ENCODE results near the gene PRELID3B. TPM values are rescaled to one million over a fixed set of nuclear protein-coding genes. Genes with fewer than 3 reads are reported as not detected.

PRELID3B gene
- total and polyA plus RNA-seq, 5 donors = 18.3 to 49.0 (median 36.6) TPM

DNA sequence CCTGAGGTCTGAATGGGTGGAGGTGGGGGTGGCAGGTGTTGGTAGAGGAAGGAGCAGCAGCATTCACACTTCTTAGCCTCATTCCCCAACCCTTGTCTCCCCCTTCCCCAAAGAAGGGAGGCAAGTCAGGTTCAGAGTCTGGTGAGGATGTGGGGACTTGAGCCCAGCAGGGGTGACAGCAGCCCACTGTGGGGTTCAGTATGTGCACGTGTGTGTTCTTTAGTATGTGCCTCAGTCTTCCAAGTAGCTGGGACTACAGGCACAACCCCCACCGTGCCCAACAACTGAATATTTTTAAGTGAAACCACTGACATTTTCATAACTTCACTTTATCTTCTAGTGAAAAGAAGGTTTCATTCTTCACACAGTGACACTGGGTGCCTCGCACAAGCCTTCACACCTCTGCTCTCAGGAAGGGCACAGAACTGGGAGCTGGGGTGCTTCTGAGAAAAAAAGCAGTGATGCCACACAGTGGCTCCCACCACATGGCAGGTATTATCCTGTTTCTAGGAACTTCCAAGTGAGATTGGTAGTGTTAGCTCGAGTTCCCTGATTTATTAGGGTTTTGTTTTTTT lies 33.4 kb upstream of the PRELID3B start:
- 82% methylated on average over 4 of the region's 4 CpGs for WGBS
- H3K27me3 ChIP-seq (ENCODE audit: control insufficient read depth, insufficient read depth) = no peaks in the 10 kb centered on the region
- H3K4me3 ChIP-seq (ENCODE audit: low read length) = no peak overlapping the region
- ATAC-seq (no peak), DNase-seq (no peak)
- H3K27ac ChIP-seq (ENCODE audit: low read length) = no peak overlapping the region
- no peaks in the 10 kb centered on the region for H3K9me3 ChIP-seq (ENCODE audit: control insufficient read depth, low read length)
- H3K4me1 ChIP-seq (ENCODE audit: control insufficient read depth, insufficient read depth, low read length) = no peaks in the 10 kb centered on the region
- intact Hi-C loops (cut with DNase I) = no loop called here

DNA sequence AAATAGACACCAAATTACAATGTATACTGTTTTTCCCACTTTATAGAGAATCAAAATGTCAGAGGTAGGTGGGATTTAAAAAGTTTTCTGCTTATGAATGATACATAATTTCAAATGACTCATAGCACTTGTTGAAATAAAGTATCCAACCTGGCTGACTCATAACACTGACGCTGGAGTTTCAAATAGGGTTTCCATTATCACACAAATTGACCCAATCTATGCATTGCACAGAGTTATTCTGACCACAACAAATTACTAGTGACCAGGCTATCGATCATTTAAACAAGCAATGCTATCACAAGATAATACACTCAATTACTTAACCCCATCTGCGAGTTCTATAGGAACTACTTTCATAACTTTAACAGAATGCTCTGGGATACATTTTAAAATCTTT lies 31.9 kb upstream of the PRELID3B start:
- Histone ChIP-seq H3K27ac (ENCODE audit: low read length) (no peak overlapping the region), H3K9me3 (ENCODE audit: control insufficient read depth, low read length) (no peaks in the 10 kb centered on the region), H3K4me1 (ENCODE audit: control insufficient read depth, insufficient read depth, low read length) (no peaks in the 10 kb centered on the region), H3K27me3 (ENCODE audit: control insufficient read depth, insufficient read depth) (no peaks in the 10 kb centered on the region), H3K4me3 (ENCODE audit: low read length) (no peak overlapping the region)
- intact Hi-C loops (cut with DNase I) = no loop called here
- DNase-seq (no peak), ATAC-seq (no peak)
- 36% methylated on average over 3 of the region's 3 CpGs for WGBS

DNA sequence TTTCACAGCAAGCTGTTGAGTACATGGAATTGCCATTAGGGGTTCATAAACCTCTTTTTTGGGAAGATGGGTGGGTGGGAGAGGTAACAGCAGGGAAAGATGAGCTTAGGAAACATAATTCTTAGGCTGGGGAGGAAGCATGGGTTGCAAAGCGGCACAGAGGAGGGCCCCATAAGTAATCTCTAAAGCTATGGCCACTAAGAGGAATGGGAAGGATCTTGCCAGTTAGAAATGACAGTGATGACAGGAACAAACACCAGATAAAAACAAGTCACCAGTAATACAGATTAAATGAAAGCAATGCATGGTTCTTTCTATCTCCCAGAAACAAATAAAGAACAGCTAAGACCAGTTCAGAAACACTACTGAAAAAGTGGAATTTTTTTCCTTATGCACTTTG lies 31.0 kb upstream of the PRELID3B start:
- no peak overlapping the region for H3K27ac ChIP-seq (ENCODE audit: low read length)
- DNase-seq = no peak
- no peak for ATAC-seq
- no peaks in the 10 kb centered on the region for H3K9me3 ChIP-seq (ENCODE audit: control insufficient read depth, low read length)
- no peaks in the 10 kb centered on the region for H3K4me1 ChIP-seq (ENCODE audit: control insufficient read depth, insufficient read depth, low read length)
- no peaks in the 10 kb centered on the region for H3K27me3 ChIP-seq (ENCODE audit: control insufficient read depth, insufficient read depth)
- no peak overlapping the region for H3K4me3 ChIP-seq (ENCODE audit: low read length)
- 44% methylated on average over 1 of the region's 1 CpG for WGBS
- intact Hi-C loops (cut with DNase I) = no loop called here

DNA sequence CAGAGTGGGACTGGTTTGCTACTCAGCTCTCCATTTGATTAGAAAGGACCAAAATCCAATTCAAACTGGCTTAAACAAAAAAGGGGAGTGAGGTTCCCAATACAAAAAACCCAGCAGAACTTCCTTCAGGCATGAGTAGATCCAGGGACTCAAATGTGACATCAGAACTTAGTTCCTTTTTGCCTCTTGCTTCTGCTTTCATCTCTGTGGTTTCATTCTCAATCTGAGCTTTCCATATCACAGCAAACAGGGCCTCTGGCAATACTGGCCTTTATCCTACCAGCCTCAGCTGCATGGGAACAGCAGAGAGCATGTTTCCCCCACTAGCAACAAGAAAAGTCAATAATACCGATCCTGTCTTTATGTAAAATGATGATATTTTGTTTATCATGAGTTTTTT lies 28.6 kb upstream of the PRELID3B start:
- WGBS = 91% methylated on average over 1 of the region's 1 CpG

DNA sequence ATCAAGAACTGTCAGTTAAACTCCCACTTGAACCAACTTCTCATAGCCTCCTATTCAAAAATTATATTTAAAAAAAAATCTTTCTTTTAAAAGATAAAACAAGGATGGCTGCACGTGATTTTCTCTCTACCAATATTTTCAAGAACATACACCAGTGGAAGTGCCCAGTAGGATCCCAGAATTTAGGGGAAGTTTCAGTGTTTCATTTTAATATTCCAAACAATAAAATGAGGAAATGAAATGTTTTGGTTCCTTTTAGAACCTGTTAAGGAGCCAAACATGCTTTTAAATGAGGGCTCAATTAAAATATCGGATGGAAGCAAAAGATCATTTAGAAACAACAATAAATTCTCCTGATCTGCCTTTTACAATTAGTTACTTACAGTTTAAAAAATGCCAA lies 26.4 kb upstream of the PRELID3B start:
- Histone ChIP-seq H3K27ac (ENCODE audit: low read length) (no peak overlapping the region), H3K4me1 (ENCODE audit: control insufficient read depth, insufficient read depth, low read length) (peaks cover 2% of the 10 kb centered on the region), H3K4me3 (ENCODE audit: low read length) (no peak overlapping the region), H3K9me3 (ENCODE audit: control insufficient read depth, low read length) (no peaks in the 10 kb centered on the region), H3K27me3 (ENCODE audit: control insufficient read depth, insufficient read depth) (no peaks in the 10 kb centered on the region)
- intact Hi-C loops (cut with DNase I) = no loop called here
- no peak for ATAC-seq
- DNase-seq = no peak
- 30% methylated on average over 2 of the region's 2 CpGs for WGBS

More for the DNA sequence above, 28.6 kb upstream of the PRELID3B start:
- Histone ChIP-seq H3K4me1 (ENCODE audit: control insufficient read depth, insufficient read depth, low read length) (no peaks in the 10 kb centered on the region), H3K27ac (ENCODE audit: low read length) (no peak overlapping the region), H3K27me3 (ENCODE audit: control insufficient read depth, insufficient read depth) (no peaks in the 10 kb centered on the region), H3K4me3 (ENCODE audit: low read length) (no peak overlapping the region), H3K9me3 (ENCODE audit: control insufficient read depth, low read length) (no peaks in the 10 kb centered on the region)
- DNase-seq (no peak), ATAC-seq (no peak)
- intact Hi-C loops (cut with DNase I) = no loop called here

DNA sequence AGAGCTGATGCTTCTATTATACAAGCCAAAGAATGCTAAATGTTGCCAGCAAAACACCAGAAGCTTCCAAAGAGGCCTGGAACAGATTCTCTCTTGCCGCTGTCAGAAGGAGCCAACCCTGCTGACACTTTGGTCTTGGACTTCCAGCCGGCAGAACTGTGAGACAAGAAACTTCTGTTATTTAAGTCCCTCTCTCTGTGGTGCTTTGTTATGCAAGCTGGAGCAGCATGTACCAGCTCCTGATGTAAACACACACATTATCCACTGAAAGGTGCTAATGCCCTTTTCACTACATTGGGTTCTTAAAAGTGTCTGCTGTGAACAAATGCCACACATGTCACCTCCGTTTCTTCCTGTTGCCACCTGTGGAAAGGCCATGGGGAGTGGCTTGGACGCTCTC lies 25.9 kb upstream of the PRELID3B start:
- 86% methylated on average over 4 of the region's 4 CpGs for WGBS
- Histone ChIP-seq H3K27ac (ENCODE audit: low read length) (no peak overlapping the region), H3K27me3 (ENCODE audit: control insufficient read depth, insufficient read depth) (no peaks in the 10 kb centered on the region), H3K4me1 (ENCODE audit: control insufficient read depth, insufficient read depth, low read length) (peaks cover 2% of the 10 kb centered on the region), H3K9me3 (ENCODE audit: control insufficient read depth, low read length) (no peaks in the 10 kb centered on the region), H3K4me3 (ENCODE audit: low read length) (no peak overlapping the region)
- ATAC-seq (no peak), DNase-seq (no peak)
- intact Hi-C loops (cut with DNase I) = no loop called here

DNA sequence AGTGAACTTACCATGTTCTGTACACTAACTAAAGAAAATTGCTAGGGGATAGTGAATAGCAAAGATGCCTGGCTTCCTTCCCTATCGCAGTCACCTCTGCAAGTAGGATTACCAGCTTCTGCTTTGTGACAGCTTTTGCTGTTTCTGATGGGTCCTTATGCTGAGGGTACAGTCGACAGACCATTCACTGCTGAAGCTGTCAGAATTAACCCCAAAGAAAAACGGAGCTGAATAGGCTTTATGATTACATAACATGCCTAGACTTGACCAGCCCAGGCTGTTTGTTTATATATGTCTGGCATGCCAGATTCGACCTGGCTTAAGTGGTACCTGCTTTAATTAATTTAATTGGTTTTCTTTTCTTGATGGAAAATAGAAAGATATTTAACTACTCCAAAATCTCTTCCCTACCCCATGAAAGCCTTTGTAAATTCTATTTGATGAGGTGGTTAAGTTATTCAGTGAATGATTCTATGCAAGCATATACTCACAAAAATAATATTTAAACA lies 21.7 kb upstream of the PRELID3B start:
- H3K4me3 ChIP-seq (ENCODE audit: low read length) = no peak overlapping the region
- H3K27me3 ChIP-seq (ENCODE audit: control insufficient read depth, insufficient read depth) = no peaks in the 10 kb centered on the region
- DNase-seq = no peak
- ATAC-seq = peak in 1 of 2 donors; percentile 12
- intact Hi-C loops (cut with DNase I) = no loop called here
- H3K9me3 ChIP-seq (ENCODE audit: control insufficient read depth, low read length) = no peaks in the 10 kb centered on the region
- peak overlapping the region; percentile 36 for H3K27ac ChIP-seq (ENCODE audit: low read length)
- 20% methylated on average over 4 of the region's 4 CpGs for WGBS
- H3K4me1 ChIP-seq (ENCODE audit: control insufficient read depth, insufficient read depth, low read length) = peaks cover 2% of the 10 kb centered on the region

DNA sequence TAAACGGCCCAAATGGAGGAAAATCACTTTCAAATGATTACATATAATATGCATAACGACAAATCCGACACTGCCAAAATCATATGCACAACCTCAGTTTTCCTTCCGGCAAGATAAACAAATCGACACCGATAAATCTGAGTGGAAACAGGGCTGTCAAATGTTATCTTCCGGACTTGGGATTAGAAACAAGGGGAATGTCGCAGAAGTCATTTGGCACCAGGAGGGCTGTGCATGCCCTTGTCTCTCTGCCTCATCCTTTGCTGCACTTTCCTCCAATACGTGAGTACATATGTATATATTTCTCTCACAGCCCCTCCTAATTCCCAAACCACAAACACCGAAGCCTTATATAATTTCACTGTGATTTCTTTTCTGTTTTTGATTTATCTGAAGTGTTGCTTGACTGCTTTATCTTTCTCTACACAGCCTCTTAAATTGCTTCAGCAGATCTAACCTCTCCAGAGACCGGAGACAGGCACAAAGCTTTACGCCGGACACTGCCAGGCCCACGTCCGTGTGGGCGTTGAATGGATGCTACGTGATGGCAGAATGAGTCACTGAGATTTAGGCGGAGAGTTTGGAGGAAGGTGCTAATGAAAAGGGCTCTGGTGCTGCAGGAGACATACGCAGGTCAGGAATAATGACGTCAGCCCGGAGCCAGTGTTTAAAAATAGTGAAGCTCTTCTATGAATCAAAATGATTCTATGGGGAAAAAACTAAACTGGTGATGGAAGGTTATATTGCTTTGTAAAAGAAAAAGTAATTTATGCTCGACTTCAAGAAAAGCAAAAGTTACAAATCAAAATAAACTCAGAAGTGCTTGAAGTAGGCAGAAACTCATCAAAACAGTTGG lies 21.0 kb upstream of the PRELID3B start:
- Histone ChIP-seq H3K4me3 (ENCODE audit: low read length) (no peak overlapping the region), H3K27me3 (ENCODE audit: control insufficient read depth, insufficient read depth) (no peaks in the 10 kb centered on the region), H3K9me3 (ENCODE audit: control insufficient read depth, low read length) (no peaks in the 10 kb centered on the region), H3K4me1 (ENCODE audit: control insufficient read depth, insufficient read depth, low read length) (peaks cover 2% of the 10 kb centered on the region), H3K27ac (ENCODE audit: low read length) (peak overlapping the region; percentile 46)
- ATAC-seq (peak; percentile 91 to 99), DNase-seq (peak; percentile 68 to 72 (median 69))
- 14% methylated on average over 22 of the region's 22 CpGs for WGBS
- intact Hi-C loops (cut with DNase I) = no loop called here

DNA sequence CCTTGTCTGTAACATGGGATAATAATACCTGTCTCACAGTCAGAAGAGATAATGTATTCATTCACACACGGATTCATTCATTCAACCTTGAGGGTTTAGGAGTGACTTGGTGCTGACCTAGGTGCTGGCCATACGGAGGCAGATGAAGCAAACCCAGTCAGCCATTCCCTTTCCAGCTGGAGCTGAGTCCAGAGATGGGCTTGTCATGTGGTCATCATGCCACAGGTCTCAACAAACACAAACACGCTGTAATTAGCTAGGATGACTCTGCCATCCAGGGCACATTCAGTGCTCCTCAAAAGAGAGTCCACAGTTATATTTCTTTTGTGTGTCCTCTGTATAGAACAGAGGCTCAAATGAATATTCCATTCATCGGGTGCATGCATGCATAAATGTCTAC lies 19.5 kb upstream of the PRELID3B start:
- ATAC-seq = peak in 1 of 2 donors; percentile 38
- Histone ChIP-seq H3K4me1 (ENCODE audit: control insufficient read depth, insufficient read depth, low read length) (peaks cover 2% of the 10 kb centered on the region), H3K27me3 (ENCODE audit: control insufficient read depth, insufficient read depth) (no peaks in the 10 kb centered on the region), H3K4me3 (ENCODE audit: low read length) (no peak overlapping the region), H3K27ac (ENCODE audit: low read length) (no peak overlapping the region), H3K9me3 (ENCODE audit: control insufficient read depth, low read length) (no peaks in the 10 kb centered on the region)
- DNase-seq = no peak
- intact Hi-C loops (cut with DNase I) = no loop called here
- 61% methylated on average over 4 of the region's 4 CpGs for WGBS

DNA sequence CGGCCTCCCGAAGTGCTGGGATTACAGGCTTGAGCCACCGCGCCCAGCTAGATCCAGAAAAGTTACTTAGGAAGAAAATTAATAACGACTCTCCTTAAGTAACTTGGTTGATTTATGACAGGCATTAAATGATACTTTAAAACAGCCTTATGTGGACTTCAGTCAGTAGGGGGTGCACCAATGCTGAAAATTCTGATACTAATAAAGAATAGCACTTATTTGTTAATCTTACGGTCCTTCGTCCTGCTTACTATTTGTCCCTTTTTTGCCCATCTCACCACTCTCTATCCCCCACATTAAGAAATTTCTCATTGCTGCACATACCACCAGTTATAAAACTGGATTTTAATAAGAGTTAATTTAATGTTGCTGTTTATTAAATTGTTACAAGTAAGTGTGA lies 12.7 kb upstream of the PRELID3B start:
- no peaks in the 10 kb centered on the region for H3K4me1 ChIP-seq (ENCODE audit: control insufficient read depth, insufficient read depth, low read length)
- H3K4me3 ChIP-seq (ENCODE audit: low read length) = no peak overlapping the region
- 65% methylated on average over 7 of the region's 7 CpGs for WGBS
- DNase-seq = no peak
- no peaks in the 10 kb centered on the region for H3K27me3 ChIP-seq (ENCODE audit: control insufficient read depth, insufficient read depth)
- H3K9me3 ChIP-seq (ENCODE audit: control insufficient read depth, low read length) = no peaks in the 10 kb centered on the region
- ATAC-seq = no peak
- no peak overlapping the region for H3K27ac ChIP-seq (ENCODE audit: low read length)
- intact Hi-C loops (cut with DNase I) = no loop called here

DNA sequence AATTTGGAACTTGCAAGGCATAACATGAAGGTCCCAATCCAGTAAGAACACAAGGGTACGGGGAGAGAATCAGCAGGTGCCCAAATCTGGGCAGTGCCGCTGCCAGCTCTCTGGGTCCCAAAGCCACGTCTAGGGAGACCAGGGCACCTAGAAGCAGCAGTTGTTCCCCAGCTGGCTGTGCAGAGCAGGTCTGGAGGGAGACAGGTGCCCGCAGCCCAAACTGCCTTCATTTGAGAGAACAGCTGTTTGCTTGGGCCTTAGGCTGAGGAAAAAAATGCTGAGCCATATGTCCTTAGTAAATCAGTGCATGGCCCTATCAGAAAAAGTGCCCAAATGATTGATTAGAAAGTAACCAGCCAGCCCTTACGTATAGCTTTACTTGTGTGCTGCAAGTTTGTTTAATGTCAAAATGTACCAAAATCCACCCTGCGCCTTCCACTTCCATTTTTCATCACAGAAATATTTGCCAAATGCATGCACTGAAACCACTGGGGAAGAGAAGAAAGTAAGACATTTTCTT lies 9.1 kb upstream of the PRELID3B start:
- no peak for DNase-seq
- H3K4me1 ChIP-seq (ENCODE audit: control insufficient read depth, insufficient read depth, low read length) = no peaks in the 10 kb centered on the region
- intact Hi-C loops (cut with DNase I) = no loop called here
- no peaks in the 10 kb centered on the region for H3K27me3 ChIP-seq (ENCODE audit: control insufficient read depth, insufficient read depth)
- no peaks in the 10 kb centered on the region for H3K9me3 ChIP-seq (ENCODE audit: control insufficient read depth, low read length)
- H3K4me3 ChIP-seq (ENCODE audit: low read length) = no peak overlapping the region
- H3K27ac ChIP-seq (ENCODE audit: low read length) = no peak overlapping the region
- no peak for ATAC-seq
- 79% methylated on average over 6 of the region's 6 CpGs for WGBS
